Choroid plexus epithelial cell (primary cell): Measurements from ENCODE around the gene DMWD.

Source experiments
- DNase-seq: peaks from one replicate; pipeline ENCODE4 v3.0.0-alpha.2; 2010; ENCODE audit warnings: low read depth
- H3K4me3 ChIP-seq: 2 replicates; pipeline ENCODE4 v1.5.1; 2011; ENCODE audit warnings: low read depth, mild to moderate bottlenecking, control low read depth, low read length, moderate library complexity
- CTCF ChIP-seq: conservative IDR thresholded peaks from 2 replicates; pipeline ENCODE4 v1.5.1; 2011; ENCODE audit warnings: low read depth, mild to moderate bottlenecking, control low read depth, inconsistent platforms, low read length, moderate library complexity

Gene DMWD

DNA sequence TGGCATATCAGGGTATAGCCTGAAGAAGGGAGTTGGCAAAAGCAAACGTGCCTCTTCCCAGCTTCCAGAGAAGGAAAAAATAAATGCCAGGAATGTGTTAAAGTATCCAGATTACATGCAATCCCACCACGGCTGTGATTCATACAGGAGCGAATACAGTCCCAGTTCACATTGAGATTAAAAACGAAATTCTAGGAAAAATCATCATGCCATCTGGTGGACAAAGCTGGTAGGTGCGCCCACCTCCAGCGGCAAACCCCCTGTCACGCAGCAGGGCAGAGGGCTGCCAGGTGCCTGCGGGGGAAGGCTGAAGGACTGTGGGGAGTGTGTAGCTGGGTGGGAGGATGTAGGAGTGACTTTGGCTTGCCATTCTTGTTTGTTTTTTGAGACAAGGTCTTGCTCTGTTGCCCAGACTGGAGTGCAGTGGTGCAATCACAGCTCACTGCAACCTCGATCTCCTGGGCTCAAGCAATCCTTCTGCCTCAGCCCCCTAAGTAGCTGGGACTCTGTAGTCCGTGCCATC lies 6.4 kb upstream of the DMWD start:
- DNase-seq: peak; percentile 73
- TF ChIP-seq CTCF: peak; percentile 82
- no peak overlapping the region for H3K4me3 ChIP-seq

DNA sequence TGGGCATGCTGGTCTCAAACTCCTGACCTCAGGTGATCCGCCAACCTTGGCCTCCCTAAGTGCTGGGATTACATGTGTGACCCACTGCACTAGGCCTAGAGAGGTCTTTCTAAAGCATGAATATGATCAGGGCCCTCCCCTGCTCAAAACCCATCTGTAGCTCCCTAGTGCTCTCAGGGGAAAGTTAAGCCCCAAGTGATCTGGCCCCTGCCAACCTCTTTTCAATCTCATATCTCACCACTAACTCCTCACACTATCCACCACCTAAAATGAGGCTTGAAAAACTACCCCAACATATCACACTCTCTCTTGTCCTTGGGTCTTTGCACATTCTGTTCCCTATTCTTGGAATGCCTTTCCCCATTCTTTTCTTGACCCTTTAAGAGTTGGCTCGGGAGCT lies 2.0 kb upstream of the DMWD start:
- no peak for DNase-seq
- no peak for TF ChIP-seq CTCF
- H3K4me3 ChIP-seq: no peak overlapping the region

DNA sequence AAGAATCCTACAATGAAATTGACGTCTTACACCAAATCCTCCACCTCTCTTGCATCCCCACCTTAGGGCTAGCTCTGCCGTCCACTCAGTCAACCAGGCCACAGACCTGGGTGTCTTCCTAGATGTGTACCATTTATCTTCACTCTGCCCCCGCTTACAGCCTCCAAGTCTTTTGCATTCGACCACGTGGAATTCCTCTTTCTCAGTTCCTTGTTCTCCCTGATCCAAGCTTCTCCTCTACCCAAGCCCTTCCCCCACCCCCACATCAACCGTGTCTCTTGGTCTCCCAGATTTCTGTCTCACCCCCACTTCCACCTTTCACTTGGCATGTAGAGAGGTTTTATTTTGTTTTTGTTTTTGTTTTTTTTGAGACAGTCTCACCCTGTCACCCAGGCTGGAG lies 1.2 kb upstream of the DMWD start:
- no peak for TF ChIP-seq CTCF
- DNase-seq: no peak
- H3K4me3 ChIP-seq: no peak overlapping the region

DNA sequence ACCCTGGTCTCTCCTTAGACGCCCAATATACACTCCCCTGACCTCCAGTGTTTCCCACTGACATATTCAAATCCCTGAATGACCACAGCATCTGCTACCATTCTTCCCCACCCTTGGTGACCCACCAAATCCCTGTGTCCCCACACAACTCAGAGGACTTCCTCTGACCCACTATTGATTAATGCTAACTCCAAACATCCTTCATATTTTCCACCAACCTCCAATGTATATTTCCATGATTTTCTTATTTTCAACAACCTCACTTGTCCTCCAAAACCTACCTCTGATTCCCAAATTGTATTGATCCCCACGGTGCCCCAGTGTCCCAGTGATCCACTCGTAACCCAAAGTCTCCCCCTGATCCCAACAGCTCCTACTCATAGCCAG lies 526 bp upstream of the DMWD start:
- TF ChIP-seq CTCF: no peak
- DNase-seq: no peak
- no peak overlapping the region for H3K4me3 ChIP-seq

- no peak for DNase-seq
These were observed 738 bp downstream of the DMWD start for GRCh38 chr19:45791744-45792469.

GRCh38 chr19:45790942-45791341 lies 1.7 kb downstream of the DMWD start:
- H3K4me3 ChIP-seq: peak overlapping the region; percentile 79
- no peak for DNase-seq
- no peak for TF ChIP-seq CTCF

More at GRCh38 chr19:45791744-45792469, 738 bp downstream of the DMWD start:
- H3K4me3 ChIP-seq: peak overlapping the region; percentile 79
- no peak for TF ChIP-seq CTCF

GRCh38 chr19:45789035-45789786 lies 3.4 kb downstream of the DMWD start:
- H3K4me3 ChIP-seq: no peak overlapping the region
- no peak for TF ChIP-seq CTCF
- no peak for DNase-seq
